Measurements from ENCODE around the gene TTC36. TPM values are rescaled to one million over a fixed set of nuclear protein-coding genes. Genes with fewer than 3 reads are reported as not detected.
A peak's percentile ranks its signal among the peaks of the same experiment; 100 is the strongest.
"Not testable (repeated sequence)": the region's sequence is repeated elsewhere in the genome, so short reads cannot be mapped to it uniquely, and the experiment has no call there.

TTC36 gene
- total RNA-seq, 1 experiment from 2014 or later = not detected

DNA sequence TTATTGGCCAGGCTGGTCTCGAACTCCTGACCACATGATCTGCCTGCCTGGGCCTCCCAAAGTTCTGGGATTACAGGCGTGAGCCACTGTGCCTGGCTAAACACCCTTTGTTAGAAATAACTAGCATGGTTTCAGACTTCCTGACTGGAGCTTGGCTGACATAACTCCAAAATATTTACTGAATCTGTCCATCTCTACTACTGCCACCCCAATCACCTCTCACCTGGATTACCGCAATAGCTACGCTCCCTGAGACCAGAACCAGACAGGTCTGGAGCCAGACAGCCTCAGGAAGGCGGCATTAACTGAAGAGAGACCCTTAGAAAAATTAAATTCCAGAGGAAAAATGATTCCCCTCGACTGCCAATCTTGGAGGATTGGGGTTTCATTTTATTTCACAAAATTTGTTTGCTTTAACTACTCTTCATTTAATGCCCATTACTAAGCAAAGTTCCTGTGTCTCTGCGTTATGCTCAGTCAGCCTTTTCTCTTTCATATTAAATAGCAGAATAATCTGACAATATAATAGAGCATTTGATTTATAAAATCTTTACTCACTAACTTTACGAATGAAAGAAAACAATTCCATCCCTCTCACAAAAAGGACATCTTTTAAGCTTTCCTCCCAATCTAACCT is 16.9 kb downstream of the TTC36 start:
- no peak for DNase-seq
- H3K36me3 ChIP-seq (replicated peaks; ENCODE audit: control insufficient read depth, insufficient read depth, low read length) = no peaks in the 10 kb centered on the region
- H3K27me3 ChIP-seq (ENCODE audit: control insufficient read depth, insufficient read depth, low read length) = no peaks in the 10 kb centered on the region
- H3K4me3 ChIP-seq (ENCODE audit: insufficient read depth, low read depth, low read length) = no peak overlapping the region

DNA sequence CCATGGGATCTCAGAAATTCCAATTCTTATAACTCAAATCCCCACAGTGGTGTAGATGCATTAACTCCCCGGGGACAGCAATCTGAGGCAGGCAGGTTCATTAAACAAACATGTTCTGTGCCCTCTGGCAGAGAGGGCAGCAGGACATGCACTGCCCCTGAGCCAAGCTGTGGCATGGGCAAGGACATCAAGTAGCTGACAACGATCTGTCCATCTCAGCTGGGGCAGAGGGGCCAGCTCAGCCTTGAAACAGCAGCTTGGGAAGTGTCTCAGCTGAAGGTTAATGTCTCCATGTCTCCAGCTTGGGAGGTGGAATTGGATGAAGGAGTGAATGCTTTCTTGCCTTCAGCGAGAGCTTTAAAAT is 17.4 kb downstream of the TTC36 start:
- DNase-seq = no peak
- Histone ChIP-seq H3K4me3 (ENCODE audit: insufficient read depth, low read depth, low read length) (no peak overlapping the region), H3K27me3 (ENCODE audit: control insufficient read depth, insufficient read depth, low read length) (no peaks in the 10 kb centered on the region)

DNA sequence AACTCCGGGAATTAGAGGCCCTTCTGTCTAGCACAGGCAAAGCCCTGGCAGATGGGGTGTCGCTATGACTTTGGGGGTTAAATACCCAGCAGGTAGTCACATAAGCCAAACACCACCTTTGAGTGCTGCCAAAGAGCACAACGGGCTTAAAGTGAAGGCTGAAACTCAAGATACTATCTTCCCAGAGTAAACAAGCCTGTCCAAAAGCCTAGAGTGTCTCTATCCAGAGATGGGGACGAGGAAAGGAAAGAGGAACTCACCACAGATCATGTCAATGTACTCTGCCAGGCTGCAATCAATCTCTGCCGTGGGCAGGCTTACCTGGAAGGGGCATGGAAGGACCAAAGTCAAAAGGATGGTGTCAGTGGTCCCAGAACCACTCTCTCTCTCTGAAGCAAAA is 18.3 kb downstream of the TTC36 start:
- no peaks in the 10 kb centered on the region for H3K36me3 ChIP-seq (replicated peaks; ENCODE audit: control insufficient read depth, insufficient read depth, low read length)
- H3K4me3 ChIP-seq (ENCODE audit: insufficient read depth, low read depth, low read length) = no peak overlapping the region
- no peak for DNase-seq
- H3K27me3 ChIP-seq (ENCODE audit: control insufficient read depth, insufficient read depth, low read length) = no peaks in the 10 kb centered on the region

More for the DNA sequence above, 17.4 kb downstream of the TTC36 start:
- H3K36me3 ChIP-seq (replicated peaks; ENCODE audit: control insufficient read depth, insufficient read depth, low read length) = no peaks in the 10 kb centered on the region

DNA sequence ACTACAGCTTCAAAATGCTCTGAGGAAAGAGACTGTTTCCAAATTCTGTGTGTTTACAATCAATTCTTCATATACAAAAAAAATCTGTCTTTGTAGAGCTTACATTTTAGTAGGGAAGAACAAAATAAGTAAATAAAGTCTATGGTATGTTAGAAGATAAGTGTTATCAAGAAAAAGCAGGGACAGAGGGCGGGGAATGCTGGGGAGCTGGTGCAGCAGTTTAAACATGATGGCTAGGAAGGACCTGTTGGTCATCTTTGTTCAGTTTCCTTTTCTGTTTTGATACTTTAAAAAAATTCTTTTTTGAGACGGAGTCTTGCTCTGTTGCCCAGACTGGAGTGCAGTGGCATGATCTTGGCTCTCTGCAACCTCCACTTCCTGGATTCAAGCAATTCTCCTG is 19.9 kb downstream of the TTC36 start:
- Histone ChIP-seq H3K27me3 (ENCODE audit: control insufficient read depth, insufficient read depth, low read length) (no peaks in the 10 kb centered on the region), H3K4me3 (ENCODE audit: insufficient read depth, low read depth, low read length) (no peak overlapping the region), H3K36me3 (replicated peaks; ENCODE audit: control insufficient read depth, insufficient read depth, low read length) (no peaks in the 10 kb centered on the region; the same call in 1 of the 2 replicates)
- DNase-seq = no peak

DNA sequence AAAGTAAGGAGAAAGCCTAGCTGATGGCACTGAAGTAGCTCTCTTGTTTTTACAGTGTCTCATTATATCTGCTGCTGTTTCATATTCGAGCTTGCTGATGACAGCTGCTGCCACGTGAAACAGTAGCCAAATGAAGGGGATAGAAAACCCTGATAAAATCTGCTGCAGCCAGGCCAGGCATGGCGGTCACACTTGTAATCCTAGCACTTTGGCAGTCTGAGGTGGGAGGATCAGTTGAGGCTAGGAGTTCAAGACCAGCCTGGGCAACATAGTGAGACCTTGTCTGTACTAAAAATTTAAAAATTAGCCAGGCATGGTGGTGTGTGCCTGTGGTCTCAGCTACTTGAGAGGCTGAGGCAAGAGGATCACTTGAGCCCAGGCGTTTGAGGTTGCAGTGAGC is 25.1 kb downstream of the TTC36 start:
- Histone ChIP-seq H3K4me3 (ENCODE audit: insufficient read depth, low read depth, low read length) (no peak overlapping the region), H3K27me3 (ENCODE audit: control insufficient read depth, insufficient read depth, low read length) (no peaks in the 10 kb centered on the region), H3K36me3 (replicated peaks; ENCODE audit: control insufficient read depth, insufficient read depth, low read length) (no peaks in the 10 kb centered on the region; the same call in 1 of the 2 replicates)
- DNase-seq = no peak

DNA sequence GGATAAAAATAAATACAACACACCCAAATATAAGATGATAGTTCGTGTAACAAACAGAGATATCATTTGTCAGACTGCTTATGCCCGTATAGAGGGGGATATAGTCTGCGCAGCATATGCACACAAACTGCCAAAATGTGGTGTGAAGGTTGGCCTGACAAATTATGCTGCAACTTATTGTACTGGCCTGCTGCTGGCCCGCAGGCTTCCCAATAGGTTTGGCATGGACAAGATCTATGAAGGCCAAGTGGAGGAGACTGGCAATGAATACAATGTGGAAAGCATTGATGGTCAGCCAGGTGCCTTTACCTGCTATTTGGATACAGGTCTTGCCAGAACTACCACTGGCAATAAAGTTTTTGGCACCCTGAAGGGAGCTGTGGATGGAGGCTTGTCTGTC is 33.5 kb downstream of the TTC36 start:
- no peaks in the 10 kb centered on the region for H3K36me3 ChIP-seq (replicated peaks; ENCODE audit: control insufficient read depth, insufficient read depth, low read length)
- H3K4me3 ChIP-seq (ENCODE audit: insufficient read depth, low read depth, low read length) = no peak overlapping the region
- DNase-seq = no peak
- no peaks in the 10 kb centered on the region for H3K27me3 ChIP-seq (ENCODE audit: control insufficient read depth, insufficient read depth, low read length)

DNA sequence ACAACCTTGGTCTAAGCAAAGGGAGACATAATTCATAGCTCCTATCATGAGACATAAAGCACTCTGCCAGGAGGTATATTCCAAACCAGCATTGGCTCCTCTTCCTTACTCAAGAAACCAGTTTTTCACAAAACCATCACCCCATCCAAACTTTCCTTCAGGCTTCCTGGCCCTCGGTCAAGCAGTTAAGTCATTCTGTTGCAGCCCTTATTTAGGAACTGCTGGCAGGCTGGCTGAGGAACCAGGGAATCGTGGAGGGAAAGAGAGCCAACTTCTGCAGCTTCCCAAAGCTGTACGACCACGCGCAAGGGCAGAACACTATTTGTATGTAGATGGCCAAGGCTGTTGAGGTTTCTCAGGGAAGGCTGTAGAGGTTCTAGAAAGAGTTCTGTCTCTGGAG is 37.8 kb downstream of the TTC36 start:
- Histone ChIP-seq H3K27me3 (ENCODE audit: control insufficient read depth, insufficient read depth, low read length) (no peaks in the 10 kb centered on the region), H3K36me3 (replicated peaks; ENCODE audit: control insufficient read depth, insufficient read depth, low read length) (no peaks in the 10 kb centered on the region), H3K4me3 (ENCODE audit: insufficient read depth, low read depth, low read length) (no peak overlapping the region)
- DNase-seq = peak; percentile 20

DNA sequence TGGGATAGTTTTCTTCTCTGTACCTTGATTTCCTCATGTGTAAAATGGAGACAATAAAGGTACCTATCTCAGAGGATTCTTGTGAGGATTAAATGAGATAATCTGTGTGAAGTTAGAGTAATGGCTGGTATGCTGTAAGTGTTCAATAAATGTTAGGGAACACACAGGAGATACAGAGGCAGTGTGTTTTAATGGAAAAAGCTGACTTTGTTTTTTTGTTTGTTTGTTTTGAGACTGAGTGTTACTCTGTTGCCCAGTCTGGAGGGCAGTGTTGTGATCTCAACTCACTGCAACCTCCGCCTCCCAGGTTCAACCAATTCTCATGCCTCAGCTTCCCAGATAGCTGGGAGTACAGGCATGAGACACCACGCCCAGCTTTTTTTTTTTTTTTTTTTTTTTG is 42.4 kb downstream of the TTC36 start:
- H3K4me3 ChIP-seq (ENCODE audit: insufficient read depth, low read depth, low read length) = no peak overlapping the region
- no peaks in the 10 kb centered on the region for H3K27me3 ChIP-seq (ENCODE audit: control insufficient read depth, insufficient read depth, low read length)
- no peak for DNase-seq
- H3K36me3 ChIP-seq (replicated peaks; ENCODE audit: control insufficient read depth, insufficient read depth, low read length) = no peaks in the 10 kb centered on the region

DNA sequence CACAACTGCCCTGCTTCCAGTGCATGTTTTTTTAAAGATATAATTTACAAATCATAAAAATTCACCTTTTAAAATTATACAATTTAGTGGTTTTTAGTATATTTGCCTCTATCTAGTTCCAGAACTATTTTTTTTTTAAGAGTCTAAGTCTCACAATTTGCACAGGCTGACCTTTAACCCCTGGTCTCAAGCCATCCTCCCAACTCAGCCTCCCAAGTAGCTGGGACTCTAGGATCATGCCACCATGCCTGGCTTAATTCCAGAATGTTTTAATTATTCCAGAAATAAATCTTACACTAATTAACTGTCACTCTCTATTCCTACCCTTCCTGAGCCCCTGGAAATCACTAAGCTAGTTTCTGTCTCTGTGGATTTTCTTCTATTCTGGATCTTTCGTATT is 43.5 kb downstream of the TTC36 start:
- H3K27me3 ChIP-seq (ENCODE audit: control insufficient read depth, insufficient read depth, low read length) = no peaks in the 10 kb centered on the region
- no peaks in the 10 kb centered on the region for H3K36me3 ChIP-seq (replicated peaks; ENCODE audit: control insufficient read depth, insufficient read depth, low read length)
- DNase-seq = no peak
- no peak overlapping the region for H3K4me3 ChIP-seq (ENCODE audit: insufficient read depth, low read depth, low read length)

DNA sequence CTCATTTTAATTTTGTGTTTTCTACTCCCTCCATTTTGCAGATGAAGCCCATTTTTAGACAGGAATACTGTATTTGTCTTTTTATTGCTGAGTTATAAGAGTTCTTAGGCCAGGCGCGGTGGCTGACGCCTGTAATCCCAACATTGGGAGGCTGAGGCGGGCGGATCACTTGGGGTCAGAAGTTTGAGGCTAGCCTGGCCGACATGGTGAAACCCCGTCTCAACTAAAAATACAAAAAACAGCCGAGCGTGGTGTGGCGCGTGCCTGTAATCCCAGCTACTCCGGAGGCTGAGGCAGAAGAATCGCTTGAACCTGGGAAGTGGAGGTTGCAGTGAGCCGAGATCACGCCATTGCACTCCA is 44.4 kb downstream of the TTC36 start:
- H3K4me3 ChIP-seq (ENCODE audit: insufficient read depth, low read depth, low read length) = peak overlapping the region; percentile 99
- H3K36me3 ChIP-seq (replicated peaks; ENCODE audit: control insufficient read depth, insufficient read depth, low read length); DNase-seq; H3K27me3 ChIP-seq (ENCODE audit: control insufficient read depth, insufficient read depth, low read length): not testable (repeated sequence)

DNA sequence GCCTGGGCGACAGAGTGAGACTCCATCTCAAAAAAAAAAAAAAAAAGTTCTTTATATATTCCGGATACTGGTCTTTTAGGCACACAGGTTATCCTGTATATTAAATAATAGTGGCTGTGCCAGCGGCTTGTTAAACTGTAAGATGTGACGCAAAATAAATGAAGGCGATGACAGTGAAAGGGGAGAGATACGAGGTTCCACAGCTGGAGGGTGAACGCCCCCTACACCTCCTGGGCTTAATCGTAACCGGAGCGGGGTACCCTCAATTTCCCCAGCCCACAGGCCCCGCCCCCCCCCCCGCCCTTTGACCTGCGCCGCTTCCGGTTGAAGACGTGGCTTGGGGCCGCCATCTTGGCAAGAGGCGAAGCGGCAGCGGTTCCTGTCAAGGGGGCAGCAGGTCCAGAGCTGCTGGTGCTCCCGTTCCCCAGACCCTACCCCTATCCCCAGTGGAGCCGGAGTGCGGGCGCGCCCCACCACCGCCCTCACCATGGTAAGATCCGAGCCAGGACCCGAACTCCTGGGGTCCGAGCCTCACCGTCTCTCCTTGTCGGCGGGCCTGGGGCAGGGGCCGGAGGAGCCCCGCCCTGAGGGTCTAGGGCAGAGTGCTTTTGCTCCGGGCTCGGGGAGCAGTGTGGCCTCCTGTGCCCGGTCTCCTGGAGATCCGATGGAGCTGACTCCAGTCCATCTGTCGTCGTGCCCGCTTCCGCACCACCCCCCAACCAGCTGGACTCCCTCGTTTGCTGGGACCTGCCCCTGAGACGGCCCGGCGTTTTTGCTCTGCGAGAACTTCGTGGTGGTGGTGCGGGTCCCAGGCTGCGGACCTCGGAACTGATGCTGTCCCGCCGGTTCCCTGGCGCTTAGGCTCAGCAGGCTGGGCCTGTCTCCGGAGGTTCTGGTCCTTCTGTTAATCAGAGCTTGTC is 45.0 kb downstream of the TTC36 start, which contains the start of gene ARCN1:
ARCN1 (plus strand) TSS at position 349 of the 920 bp plus-strand sequence; CDS start at position 488, 139 bp downstream.
- peak; percentile 95 for DNase-seq

DNA sequence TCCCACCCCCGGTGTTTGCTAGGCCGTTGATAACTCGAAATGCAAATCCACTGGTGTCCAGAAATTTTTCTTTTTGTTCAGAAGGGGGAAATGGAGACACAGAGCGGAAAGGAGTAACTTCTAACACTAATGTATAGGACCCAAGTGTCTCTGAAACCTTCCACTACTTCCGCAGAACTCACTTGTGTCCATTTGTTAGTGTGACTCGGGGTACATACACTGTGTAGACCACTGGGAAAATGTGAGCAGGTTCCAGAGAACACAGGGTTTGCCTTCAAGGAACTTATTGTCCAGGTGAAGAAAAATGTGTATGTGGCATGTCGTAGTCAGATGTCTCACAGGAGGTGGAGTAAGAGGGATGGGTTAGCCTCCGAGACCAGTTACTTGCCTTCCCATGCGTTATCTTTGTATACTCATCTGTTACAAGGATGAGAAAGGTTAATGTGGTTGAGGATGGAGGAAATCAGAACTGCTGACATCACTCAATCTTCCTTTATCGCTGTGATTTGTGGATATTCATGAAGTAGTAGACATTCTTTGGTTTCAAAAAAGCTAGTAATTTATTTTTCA is 45.8 kb downstream of the TTC36 start:
- peak; percentile 39 for DNase-seq
- Histone ChIP-seq H3K4me3 (ENCODE audit: insufficient read depth, low read depth, low read length) (peak overlapping the region; percentile 99), H3K27me3 (ENCODE audit: control insufficient read depth, insufficient read depth, low read length) (no peaks in the 10 kb centered on the region), H3K36me3 (replicated peaks; ENCODE audit: control insufficient read depth, insufficient read depth, low read length) (no peaks in the 10 kb centered on the region)

More for the DNA sequence above, 45.0 kb downstream of the TTC36 start, which contains the start of gene ARCN1:
- Histone ChIP-seq H3K27me3 (ENCODE audit: control insufficient read depth, insufficient read depth, low read length) (no peaks in the 10 kb centered on the region), H3K36me3 (replicated peaks; ENCODE audit: control insufficient read depth, insufficient read depth, low read length) (no peaks in the 10 kb centered on the region), H3K4me3 (ENCODE audit: insufficient read depth, low read depth, low read length) (peak within 1 kb of the TSS; percentile 99)

DNA sequence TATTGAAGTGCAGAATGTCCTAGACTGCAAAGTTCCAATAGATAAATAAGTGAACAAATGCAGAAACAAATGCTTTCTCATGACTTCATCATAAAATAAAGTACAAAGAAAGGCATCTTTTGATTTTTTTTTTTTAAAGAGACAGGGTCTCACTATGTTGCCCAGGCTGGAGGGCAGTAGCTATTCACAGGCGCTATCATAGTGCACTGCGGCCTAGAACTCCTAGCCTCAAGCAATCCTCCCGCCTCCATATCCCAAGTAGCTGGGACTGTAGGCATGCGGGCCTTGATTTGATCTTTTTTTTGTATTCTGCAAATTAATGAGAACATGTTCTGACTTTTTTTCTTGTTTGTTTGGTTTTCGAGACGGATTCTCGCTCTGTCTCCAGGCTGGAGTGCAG is 47.4 kb downstream of the TTC36 start:
- no peaks in the 10 kb centered on the region for H3K36me3 ChIP-seq (replicated peaks; ENCODE audit: control insufficient read depth, insufficient read depth, low read length)
- no peak overlapping the region for H3K4me3 ChIP-seq (ENCODE audit: insufficient read depth, low read depth, low read length)
- DNase-seq = no peak
- H3K27me3 ChIP-seq (ENCODE audit: control insufficient read depth, insufficient read depth, low read length) = no peaks in the 10 kb centered on the region

DNA sequence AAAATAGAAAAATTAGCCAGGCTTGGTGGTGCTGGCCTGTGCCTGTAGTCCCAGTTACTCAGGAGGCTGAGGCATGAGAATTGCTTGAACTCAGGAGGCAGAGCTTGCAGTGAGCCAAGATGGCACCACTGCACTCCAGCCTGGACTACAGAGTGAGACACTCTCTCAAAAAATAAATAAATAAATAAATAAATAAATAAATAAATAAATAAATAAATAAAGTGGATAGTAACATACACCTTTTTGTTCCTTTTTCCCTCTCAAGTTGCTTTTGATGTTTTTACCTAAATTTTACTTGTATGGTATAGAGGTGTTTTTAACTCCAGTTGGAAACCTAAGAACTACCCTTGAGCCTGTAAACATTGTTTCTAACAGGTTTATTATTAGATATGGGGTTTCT is 50.7 kb downstream of the TTC36 start:
- not testable (repeated sequence) for H3K27me3 ChIP-seq (ENCODE audit: control insufficient read depth, insufficient read depth, low read length); DNase-seq; H3K4me3 ChIP-seq (ENCODE audit: insufficient read depth, low read depth, low read length); H3K36me3 ChIP-seq (replicated peaks; ENCODE audit: control insufficient read depth, insufficient read depth, low read length)

Data from H7 (cell line).